ENCODE results near the gene SLC1A2.

- no peak for TF ChIP-seq CTCF (IDR thresholded peaks at IDR 0.05)
- TF ChIP-seq ATF2 (CRISPR knock-in tag; IDR thresholded peaks at IDR 0.05; ENCODE audit: borderline replicate concordance, low read depth) = no peak
- no peak for TF ChIP-seq CREB1 (CRISPR knock-in tag; IDR thresholded peaks at IDR 0.05)
- no peak for TF ChIP-seq GABPB1 (CRISPR knock-in tag; IDR thresholded peaks at IDR 0.05)
- TF ChIP-seq E2F5 (CRISPR knock-in tag; IDR thresholded peaks at IDR 0.05) = no peak
- no peak for TF ChIP-seq FOXJ3 (CRISPR knock-in tag; IDR thresholded peaks at IDR 0.05; ENCODE audit: borderline replicate concordance)
- no peak for TF ChIP-seq ARID4B (CRISPR knock-in tag; IDR thresholded peaks at IDR 0.05; ENCODE audit: borderline replicate concordance)
- no peak for TF ChIP-seq ZNF263 (CRISPR knock-in tag; IDR thresholded peaks at IDR 0.05; ENCODE audit: low read depth)
- TF ChIP-seq SP1 (CRISPR knock-in tag; conservative IDR thresholded peaks at IDR 0.05) = no peak
- no peak for TF ChIP-seq ATF1 (CRISPR knock-in tag; IDR thresholded peaks at IDR 0.05)
- TF ChIP-seq NFYB (CRISPR knock-in tag; conservative IDR thresholded peaks at IDR 0.05; ENCODE audit: low read depth) = no peak
- TF ChIP-seq E2F4 (CRISPR knock-in tag; IDR thresholded peaks at IDR 0.05; ENCODE audit: borderline replicate concordance, low read depth) = no peak
- TF ChIP-seq PRDM15 (CRISPR knock-in tag; IDR thresholded peaks at IDR 0.05) = no peak
Observed at GRCh38 chr11:35380603-35381002, 38.8 kb downstream of the SLC1A2 start.
